ENCODE results near the gene ARMCX4.

DNA sequence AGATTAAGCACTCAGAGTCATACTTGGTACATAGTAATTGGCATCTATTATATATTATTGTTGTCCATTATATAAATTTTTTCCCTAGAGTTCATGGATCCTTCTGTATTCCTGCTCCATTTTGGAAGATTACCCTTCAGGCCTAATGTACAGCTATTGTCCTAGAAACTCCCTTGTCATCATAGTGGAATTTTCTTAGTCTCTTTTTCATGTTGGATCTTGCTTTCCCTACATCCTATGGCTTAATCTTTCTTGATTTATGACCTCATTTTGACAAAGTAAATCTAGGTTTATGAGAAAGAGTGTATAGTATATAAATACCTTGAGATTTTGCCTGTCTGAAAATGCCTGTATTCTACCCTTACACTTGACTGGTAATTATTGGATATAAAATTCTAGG lies 22.1 kb downstream of the ARMCX4 start:
- no peak for TF ChIP-seq POLR2A (IDR thresholded peaks at IDR 0.05)
- TF ChIP-seq, protein P1, sequence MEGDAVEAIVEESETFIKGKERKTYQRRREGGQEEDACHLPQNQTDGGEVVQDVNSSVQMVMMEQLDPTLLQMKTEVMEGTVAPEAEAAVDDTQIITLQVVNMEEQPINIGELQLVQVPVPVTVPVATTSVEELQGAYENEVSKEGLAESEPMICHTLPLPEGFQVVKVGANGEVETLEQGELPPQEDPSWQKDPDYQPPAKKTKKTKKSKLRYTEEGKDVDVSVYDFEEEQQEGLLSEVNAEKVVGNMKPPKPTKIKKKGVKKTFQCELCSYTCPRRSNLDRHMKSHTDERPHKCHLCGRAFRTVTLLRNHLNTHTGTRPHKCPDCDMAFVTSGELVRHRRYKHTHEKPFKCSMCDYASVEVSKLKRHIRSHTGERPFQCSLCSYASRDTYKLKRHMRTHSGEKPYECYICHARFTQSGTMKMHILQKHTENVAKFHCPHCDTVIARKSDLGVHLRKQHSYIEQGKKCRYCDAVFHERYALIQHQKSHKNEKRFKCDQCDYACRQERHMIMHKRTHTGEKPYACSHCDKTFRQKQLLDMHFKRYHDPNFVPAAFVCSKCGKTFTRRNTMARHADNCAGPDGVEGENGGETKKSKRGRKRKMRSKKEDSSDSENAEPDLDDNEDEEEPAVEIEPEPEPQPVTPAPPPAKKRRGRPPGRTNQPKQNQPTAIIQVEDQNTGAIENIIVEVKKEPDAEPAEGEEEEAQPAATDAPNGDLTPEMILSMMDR (IDR thresholded peaks at IDR 0.05), result no peak
